HUES48 (cell line): ENCODE measurements around the gene NXPE1.
A peak's percentile ranks its signal among the peaks of the same experiment; 100 is the strongest.

Experiments used
- H3K27ac ChIP-seq: one replicate; pipeline ENCODE4 v1.7.0; 2013; ENCODE audit warnings: low read depth, low read length, inconsistent platforms
- H3K27me3 ChIP-seq: 2 replicates; pipeline ENCODE4 v1.6.1; 2013; ENCODE audit warnings: mild to moderate bottlenecking, low read length; ENCODE audit not compliant: control insufficient read depth, insufficient read depth
- H3K36me3 ChIP-seq: 2 replicates; pipeline ENCODE4 v1.6.1; 2013; ENCODE audit warnings: low read length; ENCODE audit not compliant: control insufficient read depth, insufficient read depth
- H3K4me1 ChIP-seq: 2 replicates; pipeline ENCODE4 v1.6.1; 2013; ENCODE audit warnings: mild to moderate bottlenecking, low read length; ENCODE audit not compliant: control insufficient read depth, insufficient read depth
- H3K4me3 ChIP-seq: 2 replicates; pipeline ENCODE4 v1.5.1; 2013; ENCODE audit warnings: mild to moderate bottlenecking, low read depth, low read length
- H3K9ac ChIP-seq: 2 replicates; pipeline ENCODE4 v1.6.1; 2013; ENCODE audit warnings: mild to moderate bottlenecking, low read depth, low read length, moderate library complexity
- H3K9me3 ChIP-seq: 2 replicates; pipeline ENCODE4 v1.6.1; 2013; ENCODE audit warnings: low read length; ENCODE audit not compliant: control insufficient read depth, insufficient read depth

NXPE1 gene

GRCh38 chr11:114562166-114562916 is 2.7 kb upstream of the NXPE1 start:
- Histone ChIP-seq H3K4me3 (no peak overlapping the region), H3K9me3 (no peaks in the 10 kb centered on the region), H3K9ac (no peak overlapping the region), H3K4me1 (peaks cover 22% of the 10 kb centered on the region), H3K27me3 (no peaks in the 10 kb centered on the region), H3K36me3 (no peaks in the 10 kb centered on the region), H3K27ac (no peak overlapping the region)

- no peaks in the 10 kb centered on the region for H3K9me3 ChIP-seq
- no peak overlapping the region for H3K27ac ChIP-seq
- H3K4me1 ChIP-seq = peaks cover 14% of the 10 kb centered on the region
- H3K4me3 ChIP-seq = no peak overlapping the region
- no peaks in the 10 kb centered on the region for H3K36me3 ChIP-seq
- no peaks in the 10 kb centered on the region for H3K27me3 ChIP-seq
- peak overlapping the region; percentile 20; the same call in 1 of the 2 replicates for H3K9ac ChIP-seq
Observed at GRCh38 chr11:114556135-114556534, 3.5 kb downstream of the NXPE1 start.

GRCh38 chr11:114553642-114554041 is 6.0 kb downstream of the NXPE1 start:
- Histone ChIP-seq H3K27me3 (no peaks in the 10 kb centered on the region), H3K9ac (no peak overlapping the region), H3K9me3 (no peaks in the 10 kb centered on the region), H3K27ac (no peak overlapping the region), H3K36me3 (no peaks in the 10 kb centered on the region), H3K4me1 (peaks cover 8% of the 10 kb centered on the region; the same call in 1 of the 2 replicates), H3K4me3 (no peak overlapping the region)

DNA sequence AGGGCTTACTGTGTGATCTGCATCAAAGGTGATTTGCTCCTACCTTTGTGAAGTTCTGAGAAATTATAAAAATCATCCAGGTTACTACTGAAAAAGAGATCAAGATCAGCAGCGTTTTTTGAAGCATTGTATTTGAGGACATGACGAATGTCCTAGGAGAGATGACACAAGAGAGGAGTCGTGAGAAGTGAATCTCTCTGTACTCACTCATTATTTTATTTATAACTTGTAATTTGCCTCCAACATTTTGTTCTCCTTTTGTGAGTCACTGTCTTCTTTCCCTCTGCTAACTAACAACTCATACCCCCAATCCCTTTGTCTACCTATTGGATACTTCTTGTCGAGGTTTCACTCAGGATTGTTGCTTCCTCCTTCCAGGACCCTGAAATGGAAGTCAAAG is 8.6 kb downstream of the NXPE1 start:
- Histone ChIP-seq H3K27me3 (no peaks in the 10 kb centered on the region), H3K27ac (no peak overlapping the region), H3K9ac (no peak overlapping the region), H3K9me3 (no peaks in the 10 kb centered on the region), H3K4me3 (no peak overlapping the region), H3K4me1 (peaks cover 8% of the 10 kb centered on the region; the same call in 1 of the 2 replicates), H3K36me3 (no peaks in the 10 kb centered on the region)

GRCh38 chr11:114525682-114526081 is 34.0 kb downstream of the NXPE1 start:
- no peaks in the 10 kb centered on the region for H3K4me1 ChIP-seq
- no peaks in the 10 kb centered on the region for H3K36me3 ChIP-seq
- H3K9ac ChIP-seq = no peak overlapping the region
- H3K9me3 ChIP-seq = peaks cover 10% of the 10 kb centered on the region; the same call in 1 of the 2 replicates
- no peak overlapping the region for H3K27ac ChIP-seq
- no peak overlapping the region for H3K4me3 ChIP-seq
- no peaks in the 10 kb centered on the region for H3K27me3 ChIP-seq

DNA sequence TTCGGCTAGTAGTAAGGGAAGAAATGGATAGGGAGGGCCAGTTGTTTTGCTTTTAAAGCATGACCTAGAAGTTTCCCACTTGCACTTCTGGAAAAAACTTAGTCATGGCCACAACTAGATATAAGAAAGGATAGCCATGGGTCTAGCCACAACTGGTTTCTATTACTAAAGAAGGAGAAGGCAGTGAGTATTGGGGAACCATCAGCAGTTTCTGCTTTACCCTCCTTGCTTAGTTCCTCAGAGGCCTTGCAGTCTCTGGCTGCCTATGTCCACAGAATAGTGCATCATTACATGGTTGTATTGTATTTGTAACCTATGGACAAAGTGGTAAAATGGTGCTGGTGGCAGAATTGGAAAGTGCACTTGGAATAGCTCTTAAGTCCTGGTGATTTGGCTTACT is 35.6 kb downstream of the NXPE1 start:
- no peak overlapping the region for H3K27ac ChIP-seq

GRCh38 chr11:114522818-114523217 is 36.9 kb downstream of the NXPE1 start:
- Histone ChIP-seq H3K4me3 (no peak overlapping the region), H3K27ac (no peak overlapping the region), H3K4me1 (no peaks in the 10 kb centered on the region), H3K9ac (no peak overlapping the region), H3K9me3 (peaks cover 10% of the 10 kb centered on the region; the same call in 1 of the 2 replicates), H3K27me3 (no peaks in the 10 kb centered on the region), H3K36me3 (no peaks in the 10 kb centered on the region)

More for the DNA sequence above, 35.6 kb downstream of the NXPE1 start:
- Histone ChIP-seq H3K36me3 (no peaks in the 10 kb centered on the region), H3K9me3 (peaks cover 10% of the 10 kb centered on the region; the same call in 1 of the 2 replicates), H3K4me3 (no peak overlapping the region), H3K4me1 (no peaks in the 10 kb centered on the region), H3K27me3 (no peaks in the 10 kb centered on the region), H3K9ac (no peak overlapping the region)

- no peaks in the 10 kb centered on the region for H3K9me3 ChIP-seq
- no peaks in the 10 kb centered on the region for H3K36me3 ChIP-seq
- no peak overlapping the region for H3K4me3 ChIP-seq
- H3K4me1 ChIP-seq = no peaks in the 10 kb centered on the region
- H3K9ac ChIP-seq = no peak overlapping the region
- no peak overlapping the region for H3K27ac ChIP-seq
- H3K27me3 ChIP-seq = no peaks in the 10 kb centered on the region
Observed at GRCh38 chr11:114511538-114511937, 48.1 kb downstream of the NXPE1 start.

- Histone ChIP-seq H3K27me3 (no peaks in the 10 kb centered on the region), H3K27ac (no peak overlapping the region), H3K36me3 (no peaks in the 10 kb centered on the region), H3K9me3 (no peaks in the 10 kb centered on the region), H3K4me3 (no peak overlapping the region), H3K9ac (no peak overlapping the region), H3K4me1 (no peaks in the 10 kb centered on the region)
Observed at GRCh38 chr11:114511079-114511478, 48.6 kb downstream of the NXPE1 start.

DNA sequence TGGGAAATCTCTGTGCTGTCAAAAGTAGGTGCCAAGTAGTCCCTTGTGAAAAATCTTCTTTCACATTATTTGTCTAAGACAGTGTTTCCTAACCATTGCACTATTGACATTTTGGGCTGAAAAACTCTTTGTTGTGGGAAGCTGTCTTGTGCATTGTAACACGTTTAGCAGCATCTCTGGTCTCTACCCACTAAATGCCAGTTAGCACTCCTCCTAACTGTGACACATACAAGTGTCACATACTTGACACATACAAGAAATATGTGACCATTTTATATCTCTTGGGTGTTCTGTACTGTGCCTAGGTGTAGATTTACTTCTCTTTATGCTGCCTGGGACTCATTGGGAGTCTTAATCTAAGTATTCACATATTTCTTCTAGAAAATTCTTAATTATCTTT is 57.8 kb downstream of the NXPE1 start:
- H3K4me1 ChIP-seq = no peaks in the 10 kb centered on the region
- no peaks in the 10 kb centered on the region for H3K36me3 ChIP-seq
- no peaks in the 10 kb centered on the region for H3K9me3 ChIP-seq

GRCh38 chr11:114499756-114500155 is 59.9 kb downstream of the NXPE1 start:
- Histone ChIP-seq H3K27ac (no peak overlapping the region), H3K36me3 (no peaks in the 10 kb centered on the region), H3K27me3 (no peaks in the 10 kb centered on the region), H3K9ac (no peak overlapping the region), H3K9me3 (no peaks in the 10 kb centered on the region), H3K4me3 (no peak overlapping the region), H3K4me1 (no peaks in the 10 kb centered on the region)

More for the DNA sequence above, 57.8 kb downstream of the NXPE1 start:
- Histone ChIP-seq H3K9ac (no peak overlapping the region), H3K4me3 (no peak overlapping the region), H3K27ac (no peak overlapping the region), H3K27me3 (no peaks in the 10 kb centered on the region)
